Vagina (tissue), 2 donors: ENCODE data around the gene MTFMT.

Source experiments
- POLR2A ChIP-seq, 2 donors: fragments of 450-650 bp; IDR thresholded peaks; one replicate each; pipeline ENCODE4 v1.6.1; 2017; ENCODE audit warnings: antibody characterized with exemption in 2 of 2, mild to moderate bottlenecking in 2 of 2, moderate library complexity in 2 of 2
- TF ChIP-seq, protein P1 (sequence below), 3 experiments: fragments of 450-650 bp in 2 of 3; fragments of 200-600 bp in 1 of 3; sonication (generic) in 1 of 3; IDR thresholded peaks; one replicate each; pipeline ENCODE4 v1.5.1; 2017 to 2019; ENCODE audit warnings: antibody characterized with exemption in 3 of 3, mild to moderate bottlenecking in 2 of 3, moderate library complexity in 2 of 3

DNA sequence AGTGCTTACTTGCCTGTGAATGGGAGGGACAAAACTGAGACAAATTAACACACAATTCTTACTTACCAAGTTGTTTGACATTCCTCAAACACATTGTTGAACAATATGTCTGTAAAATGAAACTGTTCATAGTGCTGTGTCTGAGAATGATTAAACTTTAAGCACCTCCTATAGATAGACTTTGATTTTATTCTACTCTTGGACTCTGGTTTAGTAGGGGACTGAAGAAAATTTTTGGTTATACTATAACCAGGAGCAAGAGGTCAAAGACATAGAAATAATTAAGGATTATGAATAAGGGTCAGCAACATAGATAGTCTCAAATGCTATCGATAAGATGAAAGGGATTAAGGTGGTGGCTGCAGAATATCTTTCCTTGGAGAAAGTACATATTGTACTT, 7.9 kb upstream of the MTFMT start:
- TF ChIP-seq, protein P1, sequence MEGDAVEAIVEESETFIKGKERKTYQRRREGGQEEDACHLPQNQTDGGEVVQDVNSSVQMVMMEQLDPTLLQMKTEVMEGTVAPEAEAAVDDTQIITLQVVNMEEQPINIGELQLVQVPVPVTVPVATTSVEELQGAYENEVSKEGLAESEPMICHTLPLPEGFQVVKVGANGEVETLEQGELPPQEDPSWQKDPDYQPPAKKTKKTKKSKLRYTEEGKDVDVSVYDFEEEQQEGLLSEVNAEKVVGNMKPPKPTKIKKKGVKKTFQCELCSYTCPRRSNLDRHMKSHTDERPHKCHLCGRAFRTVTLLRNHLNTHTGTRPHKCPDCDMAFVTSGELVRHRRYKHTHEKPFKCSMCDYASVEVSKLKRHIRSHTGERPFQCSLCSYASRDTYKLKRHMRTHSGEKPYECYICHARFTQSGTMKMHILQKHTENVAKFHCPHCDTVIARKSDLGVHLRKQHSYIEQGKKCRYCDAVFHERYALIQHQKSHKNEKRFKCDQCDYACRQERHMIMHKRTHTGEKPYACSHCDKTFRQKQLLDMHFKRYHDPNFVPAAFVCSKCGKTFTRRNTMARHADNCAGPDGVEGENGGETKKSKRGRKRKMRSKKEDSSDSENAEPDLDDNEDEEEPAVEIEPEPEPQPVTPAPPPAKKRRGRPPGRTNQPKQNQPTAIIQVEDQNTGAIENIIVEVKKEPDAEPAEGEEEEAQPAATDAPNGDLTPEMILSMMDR (IDR thresholded peaks at IDR 0.05): no peak
- no peak for TF ChIP-seq POLR2A (IDR thresholded peaks at IDR 0.05)
